ENCODE measurements around the gene TRMT6. TPM values are rescaled to one million over a fixed set of nuclear protein-coding genes. Genes with fewer than 3 reads are reported as not detected.

The TRMT6 gene
- 18.5 and 18.9 TPM in 2 replicates for total RNA-seq (2014; rRNA removed; shearing (Covaris generic))

- no peaks in the 10 kb centered on the region for H3K27me3 ChIP-seq (replicated peaks)
- no peaks in the 10 kb centered on the region for H3K9me3 ChIP-seq (replicated peaks)
- DNase-seq (ENCODE audit: low read depth in 1 of 2, low spot score in 2 of 2): peak; percentile 93 to 97
- H3K4me1 ChIP-seq (replicated peaks): peaks cover 11% of the 10 kb centered on the region; the same call in 1 of the 2 replicates
- H3K36me3 ChIP-seq: peaks cover 62% of the 10 kb centered on the region
- H3K4me3 ChIP-seq: peak within 1 kb of the TSS; percentile 73
- peak within 1 kb of the TSS; percentile 65 for H3K27ac ChIP-seq
Observed at GRCh38 chr20:5950271-5951031, at the start of gene TRMT6, which contains the start of gene MCM8. Gene TRMT6, minus strand, starts transcription at chr20:5950533. Its CDS starts 128 bp downstream, at chr20:5950405. Gene MCM8, plus strand, starts transcription at chr20:5950652. Its CDS starts 1,364 bp downstream, at chr20:5952016.

- Histone ChIP-seq H3K36me3 (peaks cover 25% of the 10 kb centered on the region), H3K27ac (no peak overlapping the region), H3K9me3 (replicated peaks) (no peaks in the 10 kb centered on the region), H3K27me3 (replicated peaks) (no peaks in the 10 kb centered on the region), H3K4me3 (no peak overlapping the region), H3K4me1 (replicated peaks) (no peaks in the 10 kb centered on the region)
- DNase-seq (ENCODE audit: low read depth in 1 of 2, low spot score in 2 of 2): no peak
Observed at GRCh38 chr20:5999783-6000182, 49.5 kb upstream of the TRMT6 start.

- DNase-seq (ENCODE audit: low read depth in 1 of 2, low spot score in 2 of 2): no peak
- no peaks in the 10 kb centered on the region for H3K4me1 ChIP-seq (replicated peaks)
- no peaks in the 10 kb centered on the region for H3K9me3 ChIP-seq (replicated peaks)
- H3K27me3 ChIP-seq (replicated peaks): no peaks in the 10 kb centered on the region
- no peak overlapping the region for H3K4me3 ChIP-seq
- peaks cover 38% of the 10 kb centered on the region for H3K36me3 ChIP-seq
- no peak overlapping the region for H3K27ac ChIP-seq
Observed at GRCh38 chr20:5996765-5997164, 46.4 kb upstream of the TRMT6 start.

GRCh38 chr20:5991623-5992441 is 41.5 kb upstream of the TRMT6 start:
- H3K36me3 ChIP-seq: peaks cover 58% of the 10 kb centered on the region
- DNase-seq (ENCODE audit: low read depth in 1 of 2, low spot score in 2 of 2): no peak
- no peaks in the 10 kb centered on the region for H3K27me3 ChIP-seq (replicated peaks)
- no peaks in the 10 kb centered on the region for H3K4me1 ChIP-seq (replicated peaks)
- no peak overlapping the region for H3K4me3 ChIP-seq
- no peaks in the 10 kb centered on the region for H3K9me3 ChIP-seq (replicated peaks)
- H3K27ac ChIP-seq: no peak overlapping the region

GRCh38 chr20:5990946-5991345 is 40.6 kb upstream of the TRMT6 start:
- H3K4me3 ChIP-seq: no peak overlapping the region
- no peaks in the 10 kb centered on the region for H3K27me3 ChIP-seq (replicated peaks)
- H3K4me1 ChIP-seq (replicated peaks): no peaks in the 10 kb centered on the region
- no peaks in the 10 kb centered on the region for H3K9me3 ChIP-seq (replicated peaks)
- H3K36me3 ChIP-seq: peaks cover 64% of the 10 kb centered on the region
- DNase-seq (ENCODE audit: low read depth in 1 of 2, low spot score in 2 of 2): no peak
- H3K27ac ChIP-seq: no peak overlapping the region

- Histone ChIP-seq H3K36me3 (peaks cover 59% of the 10 kb centered on the region), H3K9me3 (replicated peaks) (no peaks in the 10 kb centered on the region), H3K4me1 (replicated peaks) (no peaks in the 10 kb centered on the region), H3K27ac (no peak overlapping the region), H3K4me3 (no peak overlapping the region), H3K27me3 (replicated peaks) (no peaks in the 10 kb centered on the region)
- DNase-seq (ENCODE audit: low read depth in 1 of 2, low spot score in 2 of 2): no peak
Observed at GRCh38 chr20:5989539-5989938, 39.2 kb upstream of the TRMT6 start.

GRCh38 chr20:5987383-5987782 is 37.0 kb upstream of the TRMT6 start:
- Histone ChIP-seq H3K27ac (no peak overlapping the region), H3K27me3 (replicated peaks) (no peaks in the 10 kb centered on the region), H3K9me3 (replicated peaks) (no peaks in the 10 kb centered on the region), H3K36me3 (peaks cover 67% of the 10 kb centered on the region), H3K4me3 (no peak overlapping the region), H3K4me1 (replicated peaks) (no peaks in the 10 kb centered on the region)
- no peak for DNase-seq (ENCODE audit: low read depth in 1 of 2, low spot score in 2 of 2)

GRCh38 chr20:5980720-5981538 is 30.6 kb upstream of the TRMT6 start:
- no peaks in the 10 kb centered on the region for H3K9me3 ChIP-seq (replicated peaks)
- H3K4me3 ChIP-seq: no peak overlapping the region
- peaks cover 69% of the 10 kb centered on the region for H3K36me3 ChIP-seq
- no peak for DNase-seq (ENCODE audit: low read depth in 1 of 2, low spot score in 2 of 2)
- no peaks in the 10 kb centered on the region for H3K4me1 ChIP-seq (replicated peaks)
- H3K27ac ChIP-seq: no peak overlapping the region
- H3K27me3 ChIP-seq (replicated peaks): no peaks in the 10 kb centered on the region

- Histone ChIP-seq H3K4me1 (replicated peaks) (no peaks in the 10 kb centered on the region), H3K27ac (no peak overlapping the region), H3K4me3 (no peak overlapping the region), H3K27me3 (replicated peaks) (no peaks in the 10 kb centered on the region), H3K36me3 (peaks cover 69% of the 10 kb centered on the region), H3K9me3 (replicated peaks) (no peaks in the 10 kb centered on the region)
- no peak for DNase-seq (ENCODE audit: low read depth in 1 of 2, low spot score in 2 of 2)
Observed at GRCh38 chr20:5979801-5980200, 29.5 kb upstream of the TRMT6 start.

- no peak overlapping the region for H3K4me3 ChIP-seq
- H3K9me3 ChIP-seq (replicated peaks): no peaks in the 10 kb centered on the region
- H3K4me1 ChIP-seq (replicated peaks): no peaks in the 10 kb centered on the region
- no peaks in the 10 kb centered on the region for H3K27me3 ChIP-seq (replicated peaks)
- no peak overlapping the region for H3K27ac ChIP-seq
- no peak for DNase-seq (ENCODE audit: low read depth in 1 of 2, low spot score in 2 of 2)
- peaks cover 70% of the 10 kb centered on the region for H3K36me3 ChIP-seq
Observed at GRCh38 chr20:5977975-5978374, 27.6 kb upstream of the TRMT6 start.

- H3K27me3 ChIP-seq (replicated peaks): no peaks in the 10 kb centered on the region; the same call in 1 of the 2 replicates
- H3K36me3 ChIP-seq: peaks cover 67% of the 10 kb centered on the region
- no peaks in the 10 kb centered on the region for H3K9me3 ChIP-seq (replicated peaks)
- H3K4me3 ChIP-seq: no peak overlapping the region
- no peak overlapping the region for H3K27ac ChIP-seq
- H3K4me1 ChIP-seq (replicated peaks): no peaks in the 10 kb centered on the region
- no peak for DNase-seq (ENCODE audit: low read depth in 1 of 2, low spot score in 2 of 2)
Observed at GRCh38 chr20:5977223-5977622, 26.9 kb upstream of the TRMT6 start.

GRCh38 chr20:5975778-5976177 is 25.4 kb upstream of the TRMT6 start:
- Histone ChIP-seq H3K27ac (no peak overlapping the region), H3K9me3 (replicated peaks) (no peaks in the 10 kb centered on the region), H3K36me3 (peaks cover 67% of the 10 kb centered on the region), H3K4me3 (no peak overlapping the region), H3K4me1 (replicated peaks) (no peaks in the 10 kb centered on the region), H3K27me3 (replicated peaks) (no peaks in the 10 kb centered on the region; the same call in 1 of the 2 replicates)
- no peak for DNase-seq (ENCODE audit: low read depth in 1 of 2, low spot score in 2 of 2)

- H3K9me3 ChIP-seq (replicated peaks): no peaks in the 10 kb centered on the region
- no peaks in the 10 kb centered on the region for H3K4me1 ChIP-seq (replicated peaks)
- H3K4me3 ChIP-seq: no peak overlapping the region
- H3K27ac ChIP-seq: no peak overlapping the region
- DNase-seq (ENCODE audit: low read depth in 1 of 2, low spot score in 2 of 2): no peak
- H3K27me3 ChIP-seq (replicated peaks): no peaks in the 10 kb centered on the region; the same call in 1 of the 2 replicates
- peaks cover 70% of the 10 kb centered on the region for H3K36me3 ChIP-seq
Observed at GRCh38 chr20:5974531-5974930, 24.2 kb upstream of the TRMT6 start.
